ENCODE results near the gene ARHGAP40. TPM values are rescaled to one million over a fixed set of nuclear protein-coding genes. Genes with fewer than 3 reads are reported as not detected.

ARHGAP40 gene
- total and polyA plus RNA-seq, 9 of the 15 experiments (the other 6 are each of a cell fraction or from before 2014, with no cell fraction given): not detected

DNA sequence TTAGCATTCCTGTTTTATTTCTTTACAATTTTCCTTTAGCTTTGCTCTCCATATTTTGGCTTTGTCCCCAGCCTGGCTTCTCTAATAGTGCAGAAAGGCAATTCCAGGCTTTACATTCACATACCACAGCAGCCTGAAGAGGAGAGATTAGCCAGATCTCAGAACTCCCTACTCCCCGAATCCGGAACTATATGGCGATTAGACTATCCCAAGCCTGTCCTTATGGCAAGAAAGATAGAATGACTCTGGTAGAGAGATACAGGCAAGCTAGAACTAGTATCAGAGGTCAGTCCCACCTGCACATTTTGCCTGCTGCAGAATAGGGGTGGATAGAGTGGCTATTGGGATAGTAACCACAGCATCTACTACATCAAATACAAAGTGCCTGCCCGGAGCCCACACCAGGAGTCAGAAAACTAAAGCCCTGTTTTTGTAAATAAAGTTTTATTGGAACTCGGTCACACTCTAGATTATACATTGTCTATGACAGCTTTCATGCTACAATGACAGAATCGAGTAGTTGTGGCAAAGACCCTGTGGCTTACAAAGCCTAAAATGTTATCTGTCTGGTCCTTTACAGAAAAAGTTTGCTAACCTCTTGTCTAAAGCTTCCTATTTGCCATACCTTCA is 37.7 kb upstream of the ARHGAP40 start (continued):
- TF ChIP-seq RCOR1 (IDR thresholded peaks at IDR 0.05; ENCODE audit: borderline replicate concordance in 1 of 2, low read depth in 2 of 2, low read length in 2 of 2) (peak; percentile 81 to 83; a peak in 3 of 4 replicates), RBFOX2 (IDR thresholded peaks at IDR 0.05; ENCODE audit: low read depth, low read length) (no peak), ZNF184 (CRISPR knock-in tag; IDR thresholded peaks at IDR 0.05) (no peak), SMC3 (conservative IDR thresholded peaks at IDR 0.05; ENCODE audit: insufficient read depth, low read depth, low read length) (no peak)
- TF ChIP-seq, protein P1, sequence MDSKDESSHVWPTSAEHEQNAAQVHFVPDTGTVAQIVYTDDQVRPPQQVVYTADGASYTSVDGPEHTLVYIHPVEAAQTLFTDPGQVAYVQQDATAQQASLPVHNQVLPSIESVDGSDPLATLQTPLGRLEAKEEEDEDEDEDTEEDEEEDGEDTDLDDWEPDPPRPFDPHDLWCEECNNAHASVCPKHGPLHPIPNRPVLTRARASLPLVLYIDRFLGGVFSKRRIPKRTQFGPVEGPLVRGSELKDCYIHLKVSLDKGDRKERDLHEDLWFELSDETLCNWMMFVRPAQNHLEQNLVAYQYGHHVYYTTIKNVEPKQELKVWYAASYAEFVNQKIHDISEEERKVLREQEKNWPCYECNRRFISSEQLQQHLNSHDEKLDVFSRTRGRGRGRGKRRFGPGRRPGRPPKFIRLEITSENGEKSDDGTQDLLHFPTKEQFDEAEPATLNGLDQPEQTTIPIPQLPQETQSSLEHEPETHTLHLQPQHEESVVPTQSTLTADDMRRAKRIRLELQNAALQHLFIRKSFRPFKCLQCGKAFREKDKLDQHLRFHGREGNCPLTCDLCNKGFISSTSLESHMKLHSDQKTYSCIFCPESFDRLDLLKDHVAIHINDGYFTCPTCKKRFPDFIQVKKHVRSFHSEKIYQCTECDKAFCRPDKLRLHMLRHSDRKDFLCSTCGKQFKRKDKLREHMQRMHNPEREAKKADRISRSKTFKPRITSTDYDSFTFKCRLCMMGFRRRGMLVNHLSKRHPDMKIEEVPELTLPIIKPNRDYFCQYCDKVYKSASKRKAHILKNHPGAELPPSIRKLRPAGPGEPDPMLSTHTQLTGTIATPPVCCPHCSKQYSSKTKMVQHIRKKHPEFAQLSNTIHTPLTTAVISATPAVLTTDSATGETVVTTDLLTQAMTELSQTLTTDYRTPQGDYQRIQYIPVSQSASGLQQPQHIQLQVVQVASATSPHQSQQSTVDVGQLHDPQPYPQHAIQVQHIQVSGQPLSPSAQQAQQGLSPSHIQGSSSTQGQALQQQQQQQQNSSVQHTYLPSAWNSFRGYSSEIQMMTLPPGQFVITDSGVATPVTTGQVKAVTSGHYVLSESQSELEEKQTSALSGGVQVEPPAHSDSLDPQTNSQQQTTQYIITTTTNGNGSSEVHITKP (IDR thresholded peaks at IDR 0.05; ENCODE audit: partially characterized antibody): no peak
- TF ChIP-seq, protein P2, sequence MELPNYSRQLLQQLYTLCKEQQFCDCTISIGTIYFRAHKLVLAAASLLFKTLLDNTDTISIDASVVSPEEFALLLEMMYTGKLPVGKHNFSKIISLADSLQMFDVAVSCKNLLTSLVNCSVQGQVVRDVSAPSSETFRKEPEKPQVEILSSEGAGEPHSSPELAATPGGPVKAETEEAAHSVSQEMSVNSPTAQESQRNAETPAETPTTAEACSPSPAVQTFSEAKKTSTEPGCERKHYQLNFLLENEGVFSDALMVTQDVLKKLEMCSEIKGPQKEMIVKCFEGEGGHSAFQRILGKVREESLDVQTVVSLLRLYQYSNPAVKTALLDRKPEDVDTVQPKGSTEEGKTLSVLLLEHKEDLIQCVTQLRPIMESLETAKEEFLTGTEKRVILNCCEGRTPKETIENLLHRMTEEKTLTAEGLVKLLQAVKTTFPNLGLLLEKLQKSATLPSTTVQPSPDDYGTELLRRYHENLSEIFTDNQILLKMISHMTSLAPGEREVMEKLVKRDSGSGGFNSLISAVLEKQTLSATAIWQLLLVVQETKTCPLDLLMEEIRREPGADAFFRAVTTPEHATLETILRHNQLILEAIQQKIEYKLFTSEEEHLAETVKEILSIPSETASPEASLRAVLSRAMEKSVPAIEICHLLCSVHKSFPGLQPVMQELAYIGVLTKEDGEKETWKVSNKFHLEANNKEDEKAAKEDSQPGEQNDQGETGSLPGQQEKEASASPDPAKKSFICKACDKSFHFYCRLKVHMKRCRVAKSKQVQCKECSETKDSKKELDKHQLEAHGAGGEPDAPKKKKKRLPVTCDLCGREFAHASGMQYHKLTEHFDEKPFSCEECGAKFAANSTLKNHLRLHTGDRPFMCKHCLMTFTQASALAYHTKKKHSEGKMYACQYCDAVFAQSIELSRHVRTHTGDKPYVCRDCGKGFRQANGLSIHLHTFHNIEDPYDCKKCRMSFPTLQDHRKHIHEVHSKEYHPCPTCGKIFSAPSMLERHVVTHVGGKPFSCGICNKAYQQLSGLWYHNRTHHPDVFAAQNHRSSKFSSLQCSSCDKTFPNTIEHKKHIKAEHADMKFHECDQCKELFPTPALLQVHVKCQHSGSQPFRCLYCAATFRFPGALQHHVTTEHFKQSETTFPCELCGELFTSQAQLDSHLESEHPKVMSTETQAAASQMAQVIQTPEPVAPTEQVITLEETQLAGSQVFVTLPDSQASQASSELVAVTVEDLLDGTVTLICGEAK (IDR thresholded peaks at IDR 0.05): peak; percentile 98
- TF ChIP-seq, protein P2 (CRISPR knock-in tag; IDR thresholded peaks at IDR 0.05): peak; percentile 98

Measured in K562 (cell line).